GM12892 (cell line): ENCODE measurements around the gene HP1BP3.
"Not testable (repeated sequence)": the region's sequence is repeated elsewhere in the genome, so short reads cannot be mapped to it uniquely, and the experiment has no call there.

Experiments used
- POLR2A ChIP-seq: IDR thresholded peaks from 2 replicates; pipeline ENCODE4 v1.6.1; 2011; ENCODE audit warnings: low read depth, low read length, control low read depth
- POLR2AphosphoS5 ChIP-seq: IDR thresholded peaks from 2 replicates; pipeline ENCODE4 v1.6.1; 2011; ENCODE audit warnings: low read depth, low read length, control low read depth
- TAF1 ChIP-seq: IDR thresholded peaks from 2 replicates; pipeline ENCODE4 v1.6.1; 2011; ENCODE audit warnings: low read depth, mild to moderate bottlenecking, control low read depth, low read length, borderline replicate concordance

DNA sequence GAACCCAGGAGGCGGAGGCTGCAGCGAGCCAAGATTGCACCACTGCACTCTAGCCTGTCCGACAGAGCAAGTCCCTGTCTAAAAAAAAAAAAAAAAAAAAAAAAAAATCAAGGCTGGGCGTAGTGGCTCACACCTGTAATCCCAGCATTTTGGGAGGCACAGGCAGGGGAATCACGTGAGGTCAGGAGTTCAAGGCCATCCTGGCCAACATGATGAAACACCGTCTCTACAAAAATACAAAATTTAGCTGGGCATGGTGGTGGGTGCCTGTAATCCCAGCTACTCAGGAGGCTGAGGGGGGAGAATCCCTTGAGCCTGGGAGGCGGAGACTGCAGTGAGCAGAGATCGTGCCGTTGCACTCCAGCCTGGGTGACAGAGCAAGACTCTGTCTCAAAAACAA, 2.5 kb upstream of the HP1BP3 start:
- TF ChIP-seq POLR2AphosphoS5, POLR2A, TAF1: not testable (repeated sequence)
